H1 (cell line): ENCODE results near the gene MACROD2. TPM values are rescaled to one million over a fixed set of nuclear protein-coding genes. Genes with fewer than 3 reads are reported as not detected.

Source experiments
- CTCF ChIA-PET: fragments of 300-600 bp; sonication (Branson Sonifier 250); formaldehyde crosslinking; loops from one replicate; lab custom pipeline; 2021; ENCODE audit not compliant: partially characterized antibody; lab: Charles Lee
- POLR2A ChIA-PET: fragments of 300-600 bp; sonication (Branson Sonifier 250); formaldehyde crosslinking; loops from one replicate; lab custom pipeline; 2021; ENCODE audit warnings: inconsistent platforms; ENCODE audit not compliant: partially characterized antibody; lab: Charles Lee
- DNase-seq, 2 experiments: peaks; one replicate each; pipeline versions ENCODE4 v3.0.0 to v3.0.0-alpha.2; 2010 to 2022; ENCODE audit warnings: low spot score in 2 of 2, low read depth in 1 of 2, mixed read lengths in 1 of 2
- FAIRE-seq: peaks from 2 replicates; lab custom pipeline; 2011; peaks lifted over from hg19 to GRCh38; lab: Jason Lieb, UNC
- H2AFZ ChIP-seq: 2 replicates; pipeline ENCODE4 v1.8.1; 2012; ENCODE audit warnings: low read length, inconsistent platforms
- H2AK5ac ChIP-seq: 2 replicates; pipeline ENCODE4 v1.6.1; 2013; ENCODE audit warnings: low read depth, low read length
- H2BK120ac ChIP-seq: replicated peaks from 2 replicates; pipeline ENCODE3; 2013; ENCODE audit warnings: low read depth, low read length, inconsistent platforms
- H2BK12ac ChIP-seq: 2 replicates; pipeline ENCODE4 v1.6.1; 2013; ENCODE audit warnings: low read depth, low read length
- H2BK15ac ChIP-seq: 2 replicates; pipeline ENCODE4 v1.6.1; 2013; ENCODE audit warnings: low read length
- H2BK20ac ChIP-seq: 2 replicates; pipeline ENCODE4 v1.6.1; 2013; ENCODE audit warnings: low read length
- H2BK5ac ChIP-seq: 2 replicates; pipeline ENCODE4 v1.6.1; 2013; ENCODE audit warnings: low read depth, low read length
- H3K14ac ChIP-seq: 2 replicates; pipeline ENCODE4 v1.6.1; 2013; ENCODE audit warnings: inconsistent platforms; ENCODE audit not compliant: insufficient read length
- H3K18ac ChIP-seq: 2 replicates; pipeline ENCODE4 v1.6.1; 2013; ENCODE audit warnings: low read length; ENCODE audit errors: extremely low read depth
- H3K23ac ChIP-seq: 2 replicates; pipeline ENCODE4 v1.6.1; 2013; ENCODE audit warnings: inconsistent platforms; ENCODE audit not compliant: insufficient read length
- H3K23me2 ChIP-seq: 2 replicates; pipeline ENCODE4 v1.6.1; 2013; ENCODE audit warnings: low read depth, low read length
- H3K27ac ChIP-seq: 2 replicates; pipeline ENCODE4 v1.6.1; 2011; ENCODE audit warnings: low read depth, low read length, inconsistent platforms
- H3K27me3 ChIP-seq, 4 experiments: replicated peaks in 1 of 4; 1 replicate in 1 of 4; 2 replicates in 3 of 4; pipeline versions ENCODE4 v1.6.1 to v1.8.1; 2011 to 2013; ENCODE audit warnings: low read length in 3 of 4, mild to moderate bottlenecking in 3 of 4, inconsistent platforms in 2 of 4, mixed read lengths in 2 of 4, moderate library complexity in 1 of 4; ENCODE audit not compliant: control insufficient read depth in 3 of 4, insufficient read depth in 3 of 4; ENCODE audit errors: extremely low read depth in 1 of 4
- H3K36me3 ChIP-seq, 4 experiments: 2 replicates each; pipeline versions ENCODE4 v1.6.1 to v1.8.1; 2011 to 2013; ENCODE audit warnings: mild to moderate bottlenecking in 4 of 4, low read length in 3 of 4, moderate library complexity in 2 of 4, control low read depth in 1 of 4, inconsistent platforms in 1 of 4; ENCODE audit not compliant: insufficient read depth in 4 of 4, control insufficient read depth in 2 of 4
- H3K4ac ChIP-seq: replicated peaks from 2 replicates; pipeline ENCODE3; 2013; ENCODE audit warnings: low read length, low read depth, mixed read lengths, inconsistent platforms; ENCODE audit not compliant: insufficient read length
- H3K4me1 ChIP-seq, 4 experiments: replicated peaks in 1 of 4; 1 replicate in 1 of 4; 2 replicates in 3 of 4; pipeline versions ENCODE4 v1.6.1 to v1.8.1; 2011 to 2013; ENCODE audit warnings: low read length in 3 of 4, inconsistent platforms in 2 of 4, mixed read lengths in 1 of 4; ENCODE audit not compliant: insufficient read depth in 4 of 4, control insufficient read depth in 3 of 4
- H3K4me2 ChIP-seq, 2 experiments: 2 replicates each; pipeline versions ENCODE4 v1.6.1 to v1.8.1; 2011 to 2013; ENCODE audit warnings: low read depth in 2 of 2, low read length in 2 of 2, control low read depth in 1 of 2, inconsistent platforms in 1 of 2, mild to moderate bottlenecking in 1 of 2; ENCODE audit not compliant: insufficient read depth in 1 of 2
- H3K4me3 ChIP-seq, 4 experiments: fragments of 200-600, 300-600 bp in 1 of 4; sonication (generic), shearing (Covaris generic), sonication (Bioruptor Twin) in 1 of 4; 2 replicates each; pipeline versions ENCODE4 v1.5.1 to v1.8.1; 2011 to 2016; ENCODE audit warnings: low read length in 4 of 4, low read depth in 3 of 4, control low read depth in 2 of 4, inconsistent platforms in 2 of 4, mild to moderate bottlenecking in 2 of 4, mixed read lengths in 1 of 4, moderate library complexity in 1 of 4; ENCODE audit not compliant: insufficient read depth in 2 of 4; ENCODE audit errors: extremely low read depth in 1 of 4
- H3K56ac ChIP-seq: replicated peaks from 2 replicates; pipeline ENCODE3; 2013; ENCODE audit warnings: low read depth, mild to moderate bottlenecking, mixed read lengths, low read length, inconsistent platforms; ENCODE audit not compliant: insufficient read length
- H3K79me1 ChIP-seq: 2 replicates; pipeline ENCODE4 v1.6.1; 2013; ENCODE audit warnings: low read depth, low read length, control low read depth
- H3K79me2 ChIP-seq, 2 experiments: 2 replicates each; pipeline versions ENCODE4 v1.6.1 to v1.8.1; 2012 to 2013; ENCODE audit warnings: low read length in 2 of 2, mild to moderate bottlenecking in 2 of 2, inconsistent platforms in 1 of 2; ENCODE audit not compliant: insufficient read depth in 2 of 2, control insufficient read depth in 1 of 2
- H3K9ac ChIP-seq, 4 experiments: replicated peaks in 1 of 4; 1 replicate in 1 of 4; 2 replicates in 3 of 4; pipeline versions ENCODE4 v1.6.1 to v1.8.1; 2011 to 2013; ENCODE audit warnings: low read depth in 3 of 4, low read length in 3 of 4, control low read depth in 2 of 4, mild to moderate bottlenecking in 2 of 4, moderate library complexity in 2 of 4, inconsistent platforms in 1 of 4; ENCODE audit errors: extremely low read depth in 1 of 4
- H3K9me3 ChIP-seq, 2 experiments: 2 replicates each; pipeline versions ENCODE4 v1.6.1 to v1.8.1; 2012 to 2013; ENCODE audit warnings: mild to moderate bottlenecking in 2 of 2, moderate library complexity in 2 of 2, control low read depth in 1 of 2, inconsistent platforms in 1 of 2, low read depth in 1 of 2, low read length in 1 of 2, mixed read lengths in 1 of 2; ENCODE audit not compliant: insufficient read depth in 2 of 2
- H4K20me1 ChIP-seq, 2 experiments: replicated peaks in 1 of 2; 2 replicates each; pipeline versions ENCODE3 to v1.8.1; 2011 to 2013; ENCODE audit warnings: inconsistent platforms in 2 of 2, low read length in 2 of 2, mild to moderate bottlenecking in 1 of 2; ENCODE audit not compliant: insufficient read depth in 2 of 2, control insufficient read depth in 1 of 2
- H4K5ac ChIP-seq: 2 replicates; pipeline ENCODE4 v1.6.1; 2013; ENCODE audit warnings: low read length, low read depth, mixed read lengths, inconsistent platforms; ENCODE audit not compliant: insufficient read length
- H4K8ac ChIP-seq: 2 replicates; pipeline ENCODE4 v1.8.0; 2013; ENCODE audit warnings: mild to moderate bottlenecking, moderate library complexity, low read length, inconsistent platforms; ENCODE audit not compliant: insufficient read depth; ENCODE audit errors: extremely low read depth
- H4K91ac ChIP-seq: replicated peaks from 2 replicates; pipeline ENCODE3; 2013; ENCODE audit warnings: low read length, mixed read lengths, inconsistent platforms; ENCODE audit not compliant: insufficient read length
- EGR1 ChIP-seq: IDR thresholded peaks from 2 replicates; pipeline ENCODE4 v1.6.1; 2011; ENCODE audit warnings: low read depth, low read length, borderline replicate concordance
- MAX ChIP-seq: IDR thresholded peaks from 2 replicates; pipeline ENCODE4 v1.6.1; 2012; ENCODE audit warnings: inconsistent platforms
- NRF1 ChIP-seq: IDR thresholded peaks from 2 replicates; pipeline ENCODE4 v1.6.1; 2011; ENCODE audit warnings: mild to moderate bottlenecking, low read depth, low read length, improper control_type of control experiment
- USF2 ChIP-seq: IDR thresholded peaks from 2 replicates; pipeline ENCODE4 v1.6.1; 2011; ENCODE audit warnings: low read length, improper control_type of control experiment
- polyA plus RNA-seq, 7 experiments: library from polyadenylated mRNA; depleted of rRNA in 3 of 7; stranded (reverse) in 5 of 7; unstranded in 2 of 7; fragments of >200 nt in 5 of 7; fragments of 200-250 nt in 2 of 7; gene quantifications; 1 replicate in 5 of 7; 2 replicates in 1 of 7; 4 replicates in 1 of 7; pipeline versions ENCODE4 v1.2.1 to v1.2.3, GENCODE V29; 2011 to 2013; ENCODE audit warnings: missing spikeins in 2 of 7, mixed read lengths in 2 of 7
- total RNA-seq: library from RNA; stranded (reverse); fragmentation: NEBNext Ultra II Directional; extraction: Animal tissue kit (Norgen Biotek cat#: 25700); gene quantifications from 2 replicates; pipeline ENCODE4 v1.2.1, GENCODE V29; 2021

The MACROD2 gene
- total and polyA plus RNA-seq, 2 of the 8 experiments (the other 6 are each of a cell fraction or from before 2014, with no cell fraction given): 0.70 to 3.9 TPM

- no peak overlapping the region for H3K4me3 ChIP-seq
- no peak overlapping the region for H3K4me2 ChIP-seq
- H3K23ac ChIP-seq: no peak overlapping the region
- no peaks in the 10 kb centered on the region for H3K9me3 ChIP-seq
- FAIRE-seq: no peak
- H2BK20ac ChIP-seq: no peak overlapping the region
- H3K36me3 ChIP-seq: no peaks in the 10 kb centered on the region
- no peak overlapping the region for H3K4ac ChIP-seq
- no peak overlapping the region for H3K27ac ChIP-seq
- peaks cover 0 to 3% (median 0%) of the 10 kb centered on the region in 4 experiments; a peak in 1 of 7 replicates for H3K4me1 ChIP-seq
- no peak overlapping the region for H4K91ac ChIP-seq
- no peaks in the 10 kb centered on the region for H3K79me1 ChIP-seq
- no peak for DNase-seq
- H2BK5ac ChIP-seq: no peak overlapping the region
- H3K79me2 ChIP-seq: no peaks in the 10 kb centered on the region
- no peak overlapping the region for H2BK15ac ChIP-seq
- no peak overlapping the region for H4K5ac ChIP-seq
- no peak overlapping the region for H3K14ac ChIP-seq
- ChIA-PET CTCF (no interaction called here), POLR2A (no interaction called here)
- H2BK12ac ChIP-seq: no peak overlapping the region
- TF ChIP-seq MAX (no peak), USF2 (no peak), NRF1 (no peak), EGR1 (no peak)
- no peaks in the 10 kb centered on the region for H3K23me2 ChIP-seq
- H3K9ac ChIP-seq: no peak overlapping the region
- no peak overlapping the region for H3K56ac ChIP-seq
- no peak overlapping the region for H2AFZ ChIP-seq
- H4K8ac ChIP-seq: no peak overlapping the region
- H4K20me1 ChIP-seq: no peaks in the 10 kb centered on the region
- no peak overlapping the region for H3K18ac ChIP-seq
- no peaks in the 10 kb centered on the region for H3K27me3 ChIP-seq
- H2BK120ac ChIP-seq: no peak overlapping the region
- H2AK5ac ChIP-seq: no peak overlapping the region
Measured at GRCh38 chr20:14445310-14445709, 450.0 kb downstream of the MACROD2 start.
